Measurements from ENCODE around the gene HDAC9. TPM values are rescaled to one million over a fixed set of nuclear protein-coding genes. Genes with fewer than 3 reads are reported as not detected.

The HDAC9 gene
- total RNA-seq, 4 donors from 2014 or later: 10.3 to 48.4 (median 12.2) TPM

- WGBS, 2 donors: 81 to 87% methylated on average over 7 of the region's 7 CpGs
- DNase-seq (ENCODE audit: low spot score in 2 of 2): no peak
- no peaks in the 10 kb centered on the region for H3K4me1 ChIP-seq
- no peak overlapping the region for H3K4me3 ChIP-seq
- H3K36me3 ChIP-seq: no peaks in the 10 kb centered on the region
- no peak overlapping the region for H3K27ac ChIP-seq
- TF ChIP-seq POLR2A (IDR thresholded peaks at IDR 0.05) (no peak), CTCF (IDR thresholded peaks at IDR 0.05) (no peak), EP300 (IDR thresholded peaks at IDR 0.05) (no peak)
- H3K27me3 ChIP-seq: no peaks in the 10 kb centered on the region
- peaks cover 0 to 6% (median 1%) of the 10 kb centered on the region in 4 donors for H3K9me3 ChIP-seq
These were observed 515.7 kb downstream of the HDAC9 start for GRCh38 chr7:19011212-19011611.

GRCh38 chr7:19015098-19015497 lies 519.5 kb downstream of the HDAC9 start:
- Histone ChIP-seq H3K4me3 (no peak overlapping the region), H3K9me3 (peaks cover 0 to 14% (median 4%) of the 10 kb centered on the region in 4 donors), H3K27ac (no peak overlapping the region), H3K4me1 (no peaks in the 10 kb centered on the region), H3K36me3 (no peaks in the 10 kb centered on the region), H3K27me3 (no peaks in the 10 kb centered on the region)
- no peak for TF ChIP-seq CTCF (IDR thresholded peaks at IDR 0.05)
- TF ChIP-seq EP300 (IDR thresholded peaks at IDR 0.05): no peak
- no peak for TF ChIP-seq POLR2A (IDR thresholded peaks at IDR 0.05)
- 93 to 94% methylated on average over 3 of the region's 3 CpGs for WGBS, 2 donors
- DNase-seq (ENCODE audit: low spot score in 2 of 2): no peak

GRCh38 chr7:19016140-19016539 lies 520.6 kb downstream of the HDAC9 start:
- Histone ChIP-seq H3K36me3 (no peaks in the 10 kb centered on the region), H3K4me1 (no peaks in the 10 kb centered on the region), H3K9me3 (peaks cover 0 to 14% (median 4%) of the 10 kb centered on the region in 4 donors), H3K4me3 (no peak overlapping the region), H3K27me3 (no peaks in the 10 kb centered on the region), H3K27ac (no peak overlapping the region)
- 89 to 96% methylated on average over 1 of the region's 1 CpG for WGBS, 2 donors
- DNase-seq (ENCODE audit: low spot score in 2 of 2): no peak
- TF ChIP-seq POLR2A (IDR thresholded peaks at IDR 0.05): no peak
- no peak for TF ChIP-seq EP300 (IDR thresholded peaks at IDR 0.05)
- no peak for TF ChIP-seq CTCF (IDR thresholded peaks at IDR 0.05)

GRCh38 chr7:19017374-19017773 lies 521.8 kb downstream of the HDAC9 start:
- no peak for DNase-seq (ENCODE audit: low spot score in 2 of 2)
- no peak overlapping the region for H3K27ac ChIP-seq
- TF ChIP-seq CTCF (IDR thresholded peaks at IDR 0.05) (no peak), EP300 (IDR thresholded peaks at IDR 0.05) (no peak), POLR2A (IDR thresholded peaks at IDR 0.05) (no peak)

GRCh38 chr7:19020062-19020461 lies 524.5 kb downstream of the HDAC9 start:
- WGBS, 2 donors: 72 to 80% methylated on average over 2 of the region's 2 CpGs
- no peak for DNase-seq (ENCODE audit: low spot score in 2 of 2)

More at GRCh38 chr7:19017374-19017773, 521.8 kb downstream of the HDAC9 start:
- no peaks in the 10 kb centered on the region for H3K4me1 ChIP-seq
- H3K9me3 ChIP-seq: peaks cover 0 to 14% (median 4%) of the 10 kb centered on the region in 4 donors
- no peaks in the 10 kb centered on the region for H3K27me3 ChIP-seq
- H3K4me3 ChIP-seq: no peak overlapping the region
- 78 to 86% methylated on average over 1 of the region's 1 CpG for WGBS, 2 donors
- no peaks in the 10 kb centered on the region for H3K36me3 ChIP-seq

More at GRCh38 chr7:19020062-19020461, 524.5 kb downstream of the HDAC9 start:
- no peak for TF ChIP-seq EP300 (IDR thresholded peaks at IDR 0.05)
- no peak for TF ChIP-seq POLR2A (IDR thresholded peaks at IDR 0.05)
- no peak for TF ChIP-seq CTCF (IDR thresholded peaks at IDR 0.05)
- H3K27me3 ChIP-seq: no peaks in the 10 kb centered on the region
- no peak overlapping the region for H3K4me3 ChIP-seq
- peaks cover 0 to 14% (median 4%) of the 10 kb centered on the region in 4 donors for H3K9me3 ChIP-seq
- no peaks in the 10 kb centered on the region for H3K4me1 ChIP-seq
- H3K36me3 ChIP-seq: no peaks in the 10 kb centered on the region
- no peak overlapping the region for H3K27ac ChIP-seq
